Osteocyte (in vitro differentiated cells): Measurements from ENCODE around the gene TUBB6. TPM values are rescaled to one million over a fixed set of nuclear protein-coding genes. Genes with fewer than 3 reads are reported as not detected.

Experiments
- DNase-seq: peaks from one replicate; pipeline ENCODE4 v3.0.0; 2021; ENCODE audit warnings: mixed read lengths; ENCODE audit not compliant: unreplicated experiment; ENCODE audit errors: extremely low spot score
- H3K27ac Mint-ChIP-seq: one replicate; pipeline ENCODE4 v1.8.0; 2021; ENCODE audit warnings: mild to moderate bottlenecking, mixed read lengths; ENCODE audit not compliant: unreplicated experiment
- H3K27me3 Mint-ChIP-seq: one replicate; pipeline ENCODE4 v1.8.0; 2021; ENCODE audit warnings: mixed read lengths; ENCODE audit not compliant: unreplicated experiment
- H3K36me3 Mint-ChIP-seq: one replicate; pipeline ENCODE4 v1.8.0; 2021; ENCODE audit warnings: mixed read lengths; ENCODE audit not compliant: unreplicated experiment
- H3K4me1 Mint-ChIP-seq: one replicate; pipeline ENCODE4 v1.8.0; 2021; ENCODE audit warnings: mixed read lengths; ENCODE audit not compliant: unreplicated experiment
- H3K4me3 Mint-ChIP-seq: one replicate; pipeline ENCODE4 v1.8.0; 2021; ENCODE audit warnings: mild to moderate bottlenecking, moderate library complexity, mixed read lengths; ENCODE audit not compliant: unreplicated experiment
- H3K9me3 Mint-ChIP-seq: one replicate; pipeline ENCODE4 v1.8.0; 2021; ENCODE audit warnings: mixed read lengths; ENCODE audit not compliant: unreplicated experiment
- CTCF ChIP-seq: fragments of 200-600 bp; sonication (generic); IDR thresholded peaks from 2 replicates; pipeline ENCODE4 v1.5.0; 2021; ENCODE audit warnings: antibody characterized with exemption, mild to moderate bottlenecking, moderate library complexity
- total RNA-seq: library from RNA; stranded (reverse); gene quantifications from 2 replicates; pipeline ENCODE4 v1.2.1, GENCODE V29; 2021

Gene TUBB6
- total RNA-seq, 1 donor from 2014 or later: 116 TPM

DNA sequence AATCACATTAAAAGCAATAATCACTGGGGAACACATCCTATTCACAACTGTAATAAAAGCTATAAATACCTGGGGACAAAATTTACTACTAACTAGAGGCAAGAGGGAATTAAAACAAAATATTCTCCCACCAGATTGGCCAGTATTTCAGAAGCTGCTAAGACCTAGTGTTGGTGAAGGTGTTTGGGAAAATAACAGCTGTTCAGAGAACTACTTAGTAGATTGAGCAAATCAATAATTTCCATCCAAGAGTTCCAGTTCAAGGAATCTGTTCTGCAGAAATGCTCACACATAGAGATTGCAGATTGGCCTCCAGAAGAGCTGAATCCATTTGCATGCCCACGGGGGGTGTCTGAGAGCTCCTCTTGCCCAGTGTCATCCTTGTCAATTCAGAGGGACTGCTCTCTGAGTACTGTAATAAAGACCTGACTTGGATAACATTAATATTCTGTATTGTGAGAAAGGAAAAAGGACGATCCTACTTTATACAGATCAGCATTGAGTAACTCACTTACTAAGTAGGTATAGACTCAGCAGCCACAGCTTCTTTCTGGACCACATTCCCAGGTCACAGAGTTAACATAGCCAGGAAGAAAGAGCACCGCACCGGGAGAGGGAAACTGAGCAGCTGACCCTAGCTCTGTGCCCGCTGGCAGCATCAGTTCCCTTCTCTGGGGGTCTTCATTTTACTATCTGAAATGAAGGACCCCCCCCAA lies 5.6 kb downstream of the TUBB6 start:
- DNase-seq: no peak
- peaks cover 46% of the 10 kb centered on the region for H3K36me3 Mint-ChIP-seq
- H3K27me3 Mint-ChIP-seq: no peaks in the 10 kb centered on the region
- H3K4me3 Mint-ChIP-seq: no peak overlapping the region
- TF ChIP-seq CTCF: no peak
- peaks cover 62% of the 10 kb centered on the region for H3K4me1 Mint-ChIP-seq
- peak overlapping the region; percentile 44 for H3K27ac Mint-ChIP-seq
- peaks cover 5% of the 10 kb centered on the region for H3K9me3 Mint-ChIP-seq

GRCh38 chr18:12314591-12315305 lies 6.7 kb downstream of the TUBB6 start:
- DNase-seq: no peak
- Mint-ChIP-seq H3K27ac (peak overlapping the region; percentile 31), H3K4me3 (no peak overlapping the region), H3K9me3 (peaks cover 5% of the 10 kb centered on the region), H3K4me1 (peaks cover 58% of the 10 kb centered on the region), H3K27me3 (no peaks in the 10 kb centered on the region), H3K36me3 (peaks cover 45% of the 10 kb centered on the region)
- no peak for TF ChIP-seq CTCF

- DNase-seq: no peak
- Mint-ChIP-seq H3K36me3 (peaks cover 42% of the 10 kb centered on the region), H3K27me3 (no peaks in the 10 kb centered on the region), H3K9me3 (peaks cover 5% of the 10 kb centered on the region), H3K4me3 (no peak overlapping the region), H3K27ac (peak overlapping the region; percentile 68), H3K4me1 (peaks cover 56% of the 10 kb centered on the region)
- TF ChIP-seq CTCF: no peak
Measured at GRCh38 chr18:12315490-12315889, 7.4 kb downstream of the TUBB6 start.

DNA sequence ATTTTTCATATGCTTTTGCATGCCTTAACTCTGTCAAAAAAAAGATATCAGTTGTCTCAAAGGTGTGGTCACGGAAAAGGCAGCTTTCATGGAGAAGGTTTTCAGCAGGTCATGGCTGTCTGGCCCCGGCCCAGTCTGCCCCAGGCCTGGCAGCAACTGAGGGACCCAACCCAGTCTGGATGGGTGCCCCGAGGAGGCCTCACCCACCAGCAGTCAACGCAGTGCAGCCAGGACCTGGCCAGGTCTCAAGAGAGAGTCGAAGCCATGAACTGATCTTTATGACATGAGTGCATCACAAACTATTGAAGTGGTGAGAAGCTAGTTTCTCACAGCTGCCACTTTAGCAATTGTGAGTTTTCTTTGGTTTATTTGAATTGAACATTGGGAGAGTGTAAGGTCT lies 7.9 kb downstream of the TUBB6 start:
- Mint-ChIP-seq H3K36me3 (peaks cover 40% of the 10 kb centered on the region), H3K9me3 (peaks cover 5% of the 10 kb centered on the region), H3K4me3 (no peak overlapping the region), H3K4me1 (peaks cover 56% of the 10 kb centered on the region), H3K27me3 (no peaks in the 10 kb centered on the region), H3K27ac (peak overlapping the region; percentile 68)
- DNase-seq: no peak
- TF ChIP-seq CTCF: no peak

DNA sequence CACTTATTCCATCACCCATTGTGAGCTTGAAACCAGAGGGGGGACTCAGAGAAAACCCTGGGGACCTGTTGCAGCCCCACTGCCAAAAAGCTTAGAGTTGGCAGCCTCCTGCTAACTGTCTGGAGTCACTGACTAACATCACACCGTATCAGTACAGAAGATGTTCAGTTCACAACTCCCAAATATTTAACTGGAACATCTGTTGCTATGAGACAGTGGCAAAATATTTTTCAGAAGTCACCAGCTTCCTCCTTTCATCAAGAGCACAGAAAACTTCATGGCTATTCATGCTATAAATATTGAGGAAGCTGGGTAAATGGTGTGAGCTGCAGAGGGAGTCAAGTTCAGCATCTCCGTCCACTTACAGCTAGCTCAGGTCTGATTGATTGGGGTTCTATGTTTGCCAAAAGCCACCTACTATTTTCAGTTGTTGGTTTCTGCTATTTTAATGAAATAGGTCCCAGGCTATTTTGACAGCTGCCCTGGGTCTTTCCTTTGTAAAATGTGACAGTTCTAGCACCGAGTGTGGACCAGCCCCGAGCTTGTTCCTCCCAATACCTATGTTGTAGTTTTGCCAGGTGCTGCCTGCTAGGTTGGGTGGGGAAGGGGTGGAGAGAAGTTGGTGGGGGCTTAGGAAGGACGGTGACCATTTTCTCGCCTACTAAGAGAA lies 9.8 kb downstream of the TUBB6 start:
- Mint-ChIP-seq H3K4me1 (peaks cover 60% of the 10 kb centered on the region), H3K27me3 (no peaks in the 10 kb centered on the region), H3K4me3 (no peak overlapping the region), H3K27ac (peak overlapping the region; percentile 68), H3K36me3 (peaks cover 32% of the 10 kb centered on the region), H3K9me3 (no peaks in the 10 kb centered on the region)
- TF ChIP-seq CTCF: no peak
- DNase-seq: no peak
